ENCODE data around the gene ARHGAP25. TPM values are rescaled to one million over a fixed set of nuclear protein-coding genes. Genes with fewer than 3 reads are reported as not detected.

Gene ARHGAP25
- total and polyA plus RNA-seq, 2 donors (not counting 3 experiments of a cell fraction or from before 2014, with no cell fraction given): 0.50 to 2.0 TPM

- POLR2A ChIA-PET: no interaction called here
Measured at GRCh38 chr2:68738906-68739594, 4.4 kb downstream of the ARHGAP25 start.

More at GRCh38 chr2:68738906-68739594, 4.4 kb downstream of the ARHGAP25 start:
- Histone ChIP-seq H3K4me1 (ENCODE audit: control insufficient read depth, extremely low read depth, insufficient read depth, low read length) (peaks cover 6% of the 10 kb centered on the region), H2AFZ (ENCODE audit: low read depth, low read length) (no peak overlapping the region), H3K9ac (replicated peaks; ENCODE audit: extremely low read depth, insufficient read depth, low read length) (no peak overlapping the region), H3K27me3 (ENCODE audit: control insufficient read depth in 2 of 2, insufficient read depth in 2 of 2, low read length in 2 of 2) (peaks cover 13 to 19% of the 10 kb centered on the region in 2 experiments), H4K20me1 (replicated peaks; ENCODE audit: control insufficient read depth, extremely low read depth, insufficient read depth, low read length) (no peaks in the 10 kb centered on the region), H3K9me3 (replicated peaks; ENCODE audit: control insufficient read depth, insufficient read depth, low read length) (no peaks in the 10 kb centered on the region), H3K4me2 (ENCODE audit: insufficient read depth, low read length) (no peak overlapping the region), H3K27ac (ENCODE audit: insufficient read depth, low read depth, low read length) (no peak overlapping the region), H3K36me3 (ENCODE audit: control insufficient read depth in 2 of 2, extremely low read depth in 1 of 2, insufficient read depth in 2 of 2, low read length in 2 of 2) (no peaks in the 10 kb centered on the region), H3K79me2 (ENCODE audit: control insufficient read depth, insufficient read depth, low read length) (no peaks in the 10 kb centered on the region), H3K9me1 (replicated peaks; ENCODE audit: control insufficient read depth, extremely low read depth, insufficient read depth, low read length) (no peaks in the 10 kb centered on the region), H3K4me3 (replicated peaks in 1 of 3; ENCODE audit: insufficient read depth in 1 of 3, low read depth in 1 of 3, low read length in 3 of 3) (no peak overlapping the region)
- DNase-seq (ENCODE audit: low read depth, low spot score) (no peak), FAIRE-seq (no peak)
- no TSS peak for BruUV-seq (replicated peaks)
- intact Hi-C loops (cut with micrococcal nuclease) (no loop called here), dilution Hi-C loops (cut with MboI; ENCODE audit: extremely low pct_ligation_motif_present, low sequenced_read_pairs) (loop anchor here (25.0 kb wide), 1 partner anchor 198 kb away; no protein-coding TSS in a partner anchor)
- TF ChIP-seq POLR2AphosphoS5 (IDR thresholded peaks at IDR 0.05; ENCODE audit: insufficient read depth, low read depth, low read length) (no peak), POLR2A (IDR thresholded peaks at IDR 0.05; ENCODE audit: low read depth, low read length) (no peak), MAX (IDR thresholded peaks at IDR 0.05; ENCODE audit: insufficient read depth, insufficient read length) (no peak), CTCF (IDR thresholded peaks at IDR 0.05; ENCODE audit: extremely low read depth in 1 of 2, insufficient read depth in 1 of 2, low read depth in 1 of 2, low read length in 2 of 2) (no peak)
- CTCF ChIA-PET: interaction anchor here (0.9 to 4.8 kb wide), 5 partner anchors 13 to 276 kb away, joined by 3 to 19 read pairs (median 4); no protein-coding TSS in a partner anchor

Measured in endothelial cell of umbilical vein (primary cell).